ENCODE results near the gene NUDT2.

NUDT2 gene

GRCh38 chr9:34392511-34392910, 63.1 kb downstream of the NUDT2 start:
- no peak for DNase-seq
